DLD1 (cell line): ENCODE measurements around the gene KIF13A.
"Not testable (repeated sequence)": the region's sequence is repeated elsewhere in the genome, so short reads cannot be mapped to it uniquely, and the experiment has no call there.

Source experiments
- in situ Hi-C: cut with HindIII; loops from 2 replicates; pipeline ENCODE4 v1.10.0; 2017; ENCODE audit warnings: low sequenced_read_pairs

KIF13A gene

DNA sequence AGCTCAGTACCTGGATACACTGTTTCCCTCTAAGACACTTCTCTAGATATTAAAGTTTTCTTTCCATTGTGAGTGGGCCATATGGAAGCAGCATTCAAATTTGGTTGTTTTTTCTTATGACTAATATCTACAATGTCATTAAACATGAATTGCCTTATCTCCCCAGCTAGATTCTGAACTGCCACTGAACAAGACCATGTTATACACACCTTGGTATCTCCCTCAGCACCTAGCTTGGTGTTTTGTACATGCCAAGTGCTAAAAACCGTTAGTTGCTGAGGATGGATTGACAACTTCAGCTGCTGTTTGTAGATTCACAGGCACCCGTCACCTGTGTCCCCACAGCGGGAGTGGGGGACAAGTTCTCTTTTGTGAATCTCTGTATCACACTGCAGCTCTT lies 131.1 kb downstream of the KIF13A start:
- in situ Hi-C loops: no loop called here

DNA sequence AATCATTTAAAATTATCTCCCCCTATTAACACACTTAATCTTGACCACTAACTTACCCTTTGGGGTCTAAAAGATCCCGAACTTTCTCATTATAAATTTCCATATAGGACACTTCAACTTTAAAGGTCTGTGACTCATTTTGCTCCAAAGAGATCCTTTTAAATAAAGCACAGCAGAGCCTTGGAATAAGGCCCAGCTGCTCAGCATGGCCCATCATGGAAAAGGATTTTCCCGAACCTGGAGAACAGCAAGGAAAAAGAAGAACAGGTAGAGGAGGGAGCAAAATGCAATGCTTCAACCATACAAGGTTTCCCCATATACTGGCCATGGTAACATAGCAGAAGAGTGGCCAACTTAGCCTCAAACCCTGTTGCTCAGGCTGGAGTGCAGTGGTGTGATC lies 132.1 kb downstream of the KIF13A start:
- in situ Hi-C loops: no loop called here

DNA sequence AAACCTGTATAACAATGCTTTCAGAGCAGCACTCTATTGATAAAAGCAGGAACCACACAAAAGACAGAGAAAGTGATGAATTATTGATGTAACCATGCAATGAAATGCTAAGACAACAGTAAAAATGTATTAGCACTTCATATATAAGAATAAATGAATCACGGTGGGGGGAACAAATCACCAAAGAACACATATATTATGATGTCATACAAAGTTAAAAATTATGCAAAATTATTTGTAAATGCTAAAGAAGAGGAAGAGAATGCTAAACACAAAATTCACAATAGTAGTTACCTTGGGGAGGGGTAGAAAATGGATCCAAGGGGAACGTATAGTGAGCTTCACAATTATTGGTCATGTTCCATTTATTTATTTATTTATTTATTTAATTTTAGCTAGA lies 133.9 kb downstream of the KIF13A start:
- in situ Hi-C loops: no loop called here

DNA sequence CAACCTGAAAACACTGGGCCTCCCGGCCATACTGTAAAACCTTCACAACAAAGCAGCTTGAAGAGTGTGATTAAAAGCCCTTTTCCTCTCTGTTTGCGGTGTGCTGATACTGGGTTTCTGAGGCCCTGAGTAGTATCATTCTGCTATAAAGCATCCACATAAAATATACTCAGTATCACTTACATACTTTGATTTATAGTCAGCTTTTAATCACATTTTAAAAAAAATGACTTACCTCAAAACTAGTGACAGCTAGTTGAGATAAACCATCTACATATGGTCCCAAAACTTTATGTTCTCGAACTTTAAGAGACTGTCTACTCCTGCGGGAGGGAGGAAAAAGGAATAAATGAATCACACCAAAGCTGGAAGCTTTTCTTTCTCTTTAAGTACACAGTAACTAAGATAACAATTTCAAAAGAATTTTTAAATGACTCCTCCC lies 135.7 kb downstream of the KIF13A start:
- in situ Hi-C loops: no loop called here

DNA sequence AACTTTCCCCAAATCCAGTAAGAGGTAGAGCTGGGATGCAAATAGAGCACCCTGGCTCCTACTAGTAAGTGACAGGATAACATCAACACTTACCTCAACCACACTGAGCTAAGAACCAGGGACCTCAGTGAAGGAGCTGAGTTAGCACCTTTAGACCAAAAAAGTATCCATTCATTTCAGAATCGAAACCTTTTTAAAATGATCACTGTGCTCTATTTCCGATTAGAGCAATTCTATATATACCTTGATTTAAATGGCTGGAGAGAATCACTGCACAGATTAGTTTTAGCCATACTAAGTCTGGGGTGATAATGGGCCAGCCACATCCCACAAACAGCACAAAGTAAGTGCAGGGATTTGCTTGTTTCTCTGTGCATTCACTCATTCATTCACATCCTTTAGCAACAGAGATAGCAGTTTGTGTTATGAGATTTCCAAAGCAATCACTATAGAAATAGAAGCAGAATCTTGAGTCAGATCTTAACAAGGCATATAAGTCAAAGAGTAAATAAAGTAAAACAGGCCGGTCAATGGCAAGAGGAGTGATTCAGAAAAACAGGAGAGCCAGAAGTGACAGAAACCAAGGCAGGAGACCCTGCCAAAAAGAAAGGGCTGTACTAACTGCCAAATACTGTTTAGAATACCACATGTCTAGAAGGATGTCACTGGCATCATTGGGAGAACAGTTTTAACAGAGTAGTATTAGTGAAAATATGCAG lies 136.3 kb downstream of the KIF13A start:
- in situ Hi-C loops: no loop called here

DNA sequence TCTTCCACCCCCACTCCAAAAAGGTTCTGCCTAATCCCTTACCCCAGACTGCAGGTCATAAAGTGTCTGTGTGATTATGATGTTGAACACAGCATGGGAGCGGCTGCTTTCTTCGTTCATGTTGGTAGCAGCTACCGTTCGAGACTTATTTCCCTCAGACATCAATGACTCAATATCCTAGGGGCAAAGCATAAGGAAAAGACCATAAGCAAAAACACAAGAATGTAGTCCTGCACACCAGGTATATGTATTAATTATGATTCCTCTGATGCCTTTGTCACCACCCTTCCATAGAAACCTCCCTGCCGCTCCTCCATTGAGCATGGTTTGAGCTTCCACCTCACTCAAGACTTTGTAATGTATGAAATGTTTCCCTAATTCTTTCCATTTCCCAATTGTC lies 137.2 kb downstream of the KIF13A start:
- in situ Hi-C loops: no loop called here

DNA sequence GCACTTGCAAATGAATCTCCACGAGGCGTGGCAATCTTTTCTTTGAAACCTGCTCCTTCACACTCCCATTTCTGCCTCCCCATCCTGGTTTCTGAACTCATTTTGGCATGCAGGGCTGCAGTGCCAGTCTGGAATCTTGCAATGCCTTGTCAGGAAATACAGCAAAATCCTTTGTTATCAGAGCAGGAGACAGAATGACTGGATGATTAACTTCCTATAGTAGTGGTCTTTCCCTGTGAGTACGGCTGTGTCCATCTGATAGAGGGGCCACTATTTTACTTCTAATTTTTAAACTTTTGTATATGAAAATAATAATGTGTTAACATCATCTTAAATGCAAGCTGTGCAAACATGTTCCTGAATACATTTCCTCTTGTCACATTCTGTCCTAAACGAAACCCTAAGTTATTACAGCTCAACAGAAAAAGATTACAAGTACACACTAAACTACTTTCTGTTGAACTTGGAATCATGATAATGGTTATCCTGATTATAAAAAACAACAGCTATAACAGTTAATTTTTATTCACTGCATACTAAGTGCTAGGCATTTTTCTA lies 140.2 kb downstream of the KIF13A start:
- in situ Hi-C loops: no loop called here

DNA sequence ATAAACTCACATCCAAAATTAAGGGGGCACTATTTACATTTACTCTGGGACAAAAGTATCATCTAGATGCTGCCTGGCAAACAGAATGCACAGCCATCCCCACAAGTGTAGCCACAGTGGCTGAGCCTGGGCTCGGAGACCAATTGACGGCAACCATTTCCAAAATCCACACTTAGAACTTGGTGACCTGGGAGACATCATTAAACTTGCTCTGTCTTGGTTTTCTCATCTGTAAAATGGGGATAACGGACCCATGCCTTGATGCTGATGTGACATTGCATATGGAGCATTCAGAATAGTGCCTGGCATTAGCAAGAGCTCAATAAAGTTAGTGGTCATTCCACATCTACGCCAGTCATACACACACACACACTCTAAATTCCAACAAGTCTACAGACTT lies 140.7 kb downstream of the KIF13A start:
- in situ Hi-C loops: no loop called here

DNA sequence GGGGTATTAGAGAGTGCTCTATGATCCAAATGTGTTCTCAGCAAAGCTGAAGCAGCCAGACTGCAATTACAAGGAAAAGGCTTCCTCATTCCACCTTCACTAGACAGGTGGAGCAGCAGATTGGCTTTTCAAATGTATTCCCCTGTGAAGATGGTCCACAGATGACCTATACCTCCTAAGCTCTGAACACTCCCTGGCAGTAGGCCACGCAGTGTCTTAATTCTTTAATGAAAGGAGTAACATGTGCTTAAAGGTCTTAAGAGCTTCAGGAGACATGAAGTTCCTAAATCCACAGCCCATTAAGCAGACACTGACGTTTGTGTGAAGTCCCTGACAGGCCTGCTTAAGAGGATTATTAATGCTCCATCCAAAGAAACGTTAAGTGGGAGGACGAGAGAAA lies 141.8 kb downstream of the KIF13A start:
- in situ Hi-C loops: no loop called here

DNA sequence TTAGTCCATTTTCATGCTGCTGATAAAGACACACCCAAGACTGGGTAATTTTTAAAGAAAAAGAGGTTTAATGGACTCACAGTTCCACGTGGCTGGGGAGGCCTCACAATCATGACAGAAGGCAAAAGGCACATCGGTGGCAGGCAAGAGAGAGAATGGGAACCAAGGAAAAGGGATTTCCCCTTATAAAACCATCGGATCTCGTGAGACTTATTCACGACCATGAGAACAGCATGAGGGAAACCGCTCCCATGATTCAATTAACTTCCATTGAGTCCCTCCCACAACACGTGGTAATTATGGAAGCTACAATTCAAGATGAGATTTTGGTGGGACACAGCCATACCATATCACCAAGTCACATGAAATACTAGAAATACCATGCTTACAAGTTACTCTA lies 142.5 kb downstream of the KIF13A start:
- in situ Hi-C loops: not testable (repeated sequence)

DNA sequence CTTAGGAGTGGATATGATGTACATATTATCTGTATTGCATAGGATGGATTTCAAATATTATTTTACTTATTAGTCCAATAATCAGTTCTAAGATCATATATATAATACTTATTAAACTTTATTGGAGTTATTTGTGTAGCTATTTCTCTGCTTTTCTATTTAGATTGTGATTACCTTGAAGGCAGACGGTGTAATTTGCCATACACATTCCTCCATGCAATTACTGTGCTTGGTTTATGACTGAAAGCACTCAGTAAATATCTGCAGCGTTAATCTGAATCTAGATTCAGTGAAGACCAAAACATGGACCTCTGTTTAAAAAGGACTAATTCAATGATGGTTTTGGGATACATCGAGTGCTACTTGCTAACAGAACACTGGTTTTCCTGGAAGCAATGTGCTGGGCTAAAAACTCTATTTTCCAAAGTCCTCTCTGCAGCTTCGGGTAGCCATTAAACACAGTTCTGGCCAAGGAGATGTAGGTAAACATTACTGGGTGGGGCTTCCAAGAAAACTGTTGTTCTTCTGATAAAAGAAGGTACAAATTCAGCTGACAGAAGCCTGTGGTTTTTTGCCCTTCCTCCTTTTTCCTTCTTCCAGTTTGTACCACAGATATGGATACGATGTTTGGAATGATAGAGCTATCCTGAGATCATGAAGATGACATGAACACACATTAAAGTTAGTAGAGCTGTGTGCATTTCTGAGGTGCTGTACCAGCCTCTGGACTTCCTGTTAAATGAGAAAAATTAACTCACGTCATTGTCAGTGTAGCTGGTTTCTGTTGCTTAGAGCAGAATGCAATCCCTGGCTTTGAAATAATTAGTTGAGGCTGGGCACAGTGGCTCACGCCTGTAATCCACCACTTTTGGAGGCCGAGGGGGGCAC lies 144.3 kb downstream of the KIF13A start:
- in situ Hi-C loops: no loop called here

DNA sequence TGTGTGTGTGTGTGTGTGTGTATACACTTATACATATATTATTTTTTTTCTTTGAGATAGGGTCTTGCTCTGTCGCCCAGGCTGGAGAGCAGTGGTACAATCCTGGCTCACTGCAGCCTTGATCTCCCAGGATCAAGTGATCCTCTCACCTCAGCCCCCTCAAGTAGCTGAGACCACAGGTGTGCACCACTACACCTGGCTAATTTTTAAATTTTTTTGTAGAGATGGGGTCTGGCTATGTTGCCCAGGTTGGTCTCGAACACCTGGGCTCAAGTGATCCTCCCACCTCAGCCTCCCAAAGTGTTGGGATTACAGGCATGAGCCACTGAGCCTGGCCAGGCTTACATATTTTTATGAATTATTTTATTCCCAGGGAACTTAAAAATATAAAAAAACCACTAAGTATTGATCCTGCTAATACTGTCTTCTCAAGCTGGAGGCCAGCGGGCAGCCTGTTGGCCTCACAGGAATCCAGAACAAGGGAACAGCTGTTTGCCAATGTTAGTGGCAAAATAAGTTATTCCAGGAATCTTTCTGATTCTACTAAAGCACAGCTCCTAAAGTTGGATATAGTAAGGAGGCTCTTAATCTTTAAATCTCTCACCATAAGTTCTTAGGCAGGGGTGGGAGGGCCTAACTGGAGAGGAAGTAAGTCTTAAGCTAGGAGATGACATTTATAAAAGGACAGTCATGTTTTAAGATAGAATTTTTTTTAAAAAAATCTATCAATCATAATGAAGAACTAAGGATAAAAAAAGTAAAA lies 145.2 kb downstream of the KIF13A start:
- in situ Hi-C loops: no loop called here

DNA sequence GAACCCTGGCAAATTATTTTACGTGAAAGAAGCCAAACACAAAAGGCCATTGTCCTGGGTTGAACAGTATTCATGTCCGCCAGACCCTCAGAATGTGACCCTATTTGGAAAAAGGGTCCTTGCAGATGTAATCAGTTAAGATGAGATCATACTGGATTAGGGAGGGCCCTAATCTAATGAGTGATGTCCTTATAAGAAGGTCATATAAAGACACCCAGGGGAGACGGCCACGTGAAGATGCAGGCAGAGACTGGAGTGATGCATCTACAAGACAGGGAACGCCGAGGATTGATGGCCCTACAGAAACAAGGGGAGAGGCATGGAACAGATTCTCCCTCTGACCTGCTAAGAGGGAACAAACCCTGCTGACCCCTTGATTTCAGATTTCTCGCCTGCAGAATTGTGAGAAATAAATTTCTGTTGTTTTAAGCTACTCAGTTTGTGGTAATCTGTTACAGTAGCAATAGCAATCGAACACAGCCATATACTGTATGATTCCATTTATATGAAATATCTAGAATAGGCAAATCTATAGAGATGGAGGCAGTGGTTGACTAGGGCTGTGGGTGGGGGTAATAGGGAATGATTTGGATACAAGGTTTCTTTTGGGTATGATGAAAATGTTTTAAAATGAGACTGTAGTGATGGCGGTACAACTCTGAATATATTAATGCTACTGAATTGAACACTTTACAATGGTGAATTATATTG lies 147.8 kb downstream of the KIF13A start:
- in situ Hi-C loops: no loop called here

DNA sequence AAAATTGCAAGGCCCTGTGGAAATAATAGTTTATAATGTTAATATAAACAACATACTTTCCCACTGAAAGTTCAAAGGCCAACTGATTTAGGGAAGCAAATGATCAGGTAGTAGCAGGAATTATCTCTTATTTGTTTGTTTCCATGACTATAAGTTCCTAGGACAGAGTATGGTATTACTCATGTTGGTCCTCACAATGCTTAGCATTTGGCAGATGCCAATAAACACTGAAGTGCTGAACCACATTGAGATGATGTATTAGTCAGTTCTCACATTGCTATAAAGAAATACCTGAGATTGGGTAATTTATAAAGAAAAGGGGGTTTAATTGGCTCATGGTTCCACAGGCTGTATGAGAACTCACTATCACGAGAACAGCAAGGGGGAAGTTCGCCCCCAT lies 151.1 kb downstream of the KIF13A start:
- in situ Hi-C loops: no loop called here

DNA sequence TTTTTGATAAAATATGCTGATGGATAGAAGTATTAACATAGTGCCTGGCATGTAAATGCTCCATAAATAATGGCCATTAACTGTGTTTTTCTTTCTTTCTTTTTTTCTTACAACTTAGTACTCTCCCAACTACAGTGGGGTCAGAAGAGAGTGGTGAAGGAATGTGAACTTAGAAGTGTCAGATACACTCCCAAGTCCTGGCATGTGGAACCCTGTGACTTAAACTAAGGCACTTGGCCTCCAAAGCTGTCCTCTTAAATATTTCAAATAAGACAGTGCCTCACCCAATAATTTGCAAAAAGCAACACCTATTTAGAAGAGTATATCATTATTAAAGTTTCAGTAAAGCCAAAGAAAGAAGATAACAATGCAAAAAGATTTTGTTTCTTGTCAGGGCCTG lies 151.7 kb downstream of the KIF13A start:
- in situ Hi-C loops: no loop called here

DNA sequence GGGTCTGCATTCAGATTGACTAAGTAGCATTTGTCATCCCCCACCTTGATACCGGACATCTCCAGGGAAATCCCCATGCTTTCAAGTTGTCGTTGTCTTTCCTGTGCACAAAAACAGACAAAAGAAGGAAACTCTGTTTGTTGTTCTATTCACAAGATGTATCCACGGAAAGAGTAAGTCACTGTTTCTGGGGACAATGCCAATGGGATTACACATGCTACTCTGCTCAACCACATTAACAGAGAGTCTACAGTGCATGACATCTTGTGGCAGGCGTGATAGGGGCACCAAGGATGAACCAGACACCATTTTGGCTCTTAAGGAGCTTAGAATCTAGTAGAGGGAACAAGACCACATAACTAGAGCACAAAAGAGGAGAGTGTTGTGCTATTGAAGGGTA lies 156.3 kb downstream of the KIF13A start:
- in situ Hi-C loops: no loop called here

DNA sequence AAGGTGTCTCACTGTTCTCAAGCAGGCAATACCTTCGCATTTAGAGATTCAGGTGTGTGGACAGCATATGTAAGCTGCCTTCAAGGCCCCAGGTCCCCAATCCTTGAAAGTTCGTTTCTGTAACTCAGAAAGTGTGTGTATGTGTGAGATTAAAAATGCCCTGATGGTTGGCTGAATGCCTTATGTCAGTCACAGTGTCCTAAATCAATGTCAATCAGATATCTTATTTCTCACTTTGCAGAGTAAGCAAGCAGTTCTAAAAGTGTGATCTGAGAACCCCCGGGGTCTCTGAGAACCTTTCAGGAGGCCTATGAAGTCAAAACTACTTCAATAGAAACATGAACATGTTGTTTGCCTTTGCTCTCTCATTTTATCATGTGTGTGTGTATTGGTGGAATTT lies 157.5 kb downstream of the KIF13A start:
- in situ Hi-C loops: no loop called here

DNA sequence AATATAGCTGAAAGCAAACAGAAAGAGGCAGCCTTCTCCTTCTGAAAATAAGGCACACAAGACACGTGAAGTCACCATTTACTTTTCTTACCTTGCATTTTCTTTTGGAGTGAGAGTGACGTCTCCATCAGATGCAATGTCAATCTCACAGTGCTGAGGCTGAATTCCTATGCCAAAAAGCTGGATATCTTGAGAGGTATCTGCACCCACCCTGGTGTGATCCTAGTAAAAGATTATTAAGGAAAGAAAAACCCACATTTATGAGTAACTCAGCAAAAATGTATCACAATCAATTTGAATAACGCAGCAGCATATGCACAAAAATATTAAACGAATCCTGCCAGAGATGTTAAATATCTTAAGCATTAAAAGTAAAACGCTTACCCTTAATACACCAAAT lies 159.3 kb downstream of the KIF13A start:
- in situ Hi-C loops: no loop called here

DNA sequence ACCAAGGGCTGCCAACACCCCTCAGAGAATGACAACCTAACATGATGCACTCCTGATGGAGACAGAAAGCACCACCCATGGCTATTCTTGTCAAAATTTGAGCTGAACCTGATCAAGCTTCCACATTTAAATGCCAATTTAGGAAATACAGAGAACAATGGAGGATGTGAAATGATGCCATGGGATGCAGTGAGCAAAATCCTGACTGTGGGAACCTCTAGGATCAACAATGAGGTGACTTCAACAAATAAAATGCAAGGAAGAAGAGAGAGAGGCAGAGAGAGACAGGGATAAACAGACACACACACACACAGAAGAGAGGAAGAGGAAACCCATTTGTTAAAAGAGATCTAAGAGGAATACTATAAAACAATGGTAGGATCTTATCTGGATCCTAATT lies 161.1 kb downstream of the KIF13A start:
- in situ Hi-C loops: no loop called here

DNA sequence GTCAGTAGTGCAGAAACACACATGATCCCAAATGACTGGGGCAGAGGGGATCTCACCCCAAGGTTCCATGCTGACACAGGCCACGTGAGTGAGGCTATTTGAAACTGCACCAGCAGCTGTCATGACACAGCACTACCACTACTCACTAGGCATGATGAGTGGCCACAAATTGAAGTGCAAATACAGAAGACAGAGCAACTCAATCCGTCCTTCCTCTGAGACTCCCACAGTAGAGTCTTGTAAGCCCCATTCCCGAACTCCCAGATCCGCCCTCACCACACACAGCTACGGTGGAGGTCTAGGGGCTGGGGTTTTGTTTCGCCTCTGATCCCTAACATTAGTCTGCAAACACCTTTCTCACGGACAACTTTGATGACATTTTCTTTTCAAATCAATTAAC lies 167.4 kb downstream of the KIF13A start:
- in situ Hi-C loops: loop anchor here (25.0 kb wide), 2 partner anchors 142 to 658 kb away; no protein-coding TSS in a partner anchor
